Activated effector memory CD4-positive, alpha-beta T cell treated with anti-CD3 and anti-CD28 coated beads, Interleukin-2, amount 50 U/mL, for 16 hours (primary cell): ENCODE measurements around the gene BABAM2.
A peak's percentile ranks its signal among the peaks of the same experiment; 100 is the strongest.
"Not testable (repeated sequence)": the region's sequence is repeated elsewhere in the genome, so short reads cannot be mapped to it uniquely, and the experiment has no call there.

Experiments
- DNase-seq: peaks from one replicate; pipeline ENCODE4 v3.0.0-alpha.2; 2020

BABAM2 gene

DNA sequence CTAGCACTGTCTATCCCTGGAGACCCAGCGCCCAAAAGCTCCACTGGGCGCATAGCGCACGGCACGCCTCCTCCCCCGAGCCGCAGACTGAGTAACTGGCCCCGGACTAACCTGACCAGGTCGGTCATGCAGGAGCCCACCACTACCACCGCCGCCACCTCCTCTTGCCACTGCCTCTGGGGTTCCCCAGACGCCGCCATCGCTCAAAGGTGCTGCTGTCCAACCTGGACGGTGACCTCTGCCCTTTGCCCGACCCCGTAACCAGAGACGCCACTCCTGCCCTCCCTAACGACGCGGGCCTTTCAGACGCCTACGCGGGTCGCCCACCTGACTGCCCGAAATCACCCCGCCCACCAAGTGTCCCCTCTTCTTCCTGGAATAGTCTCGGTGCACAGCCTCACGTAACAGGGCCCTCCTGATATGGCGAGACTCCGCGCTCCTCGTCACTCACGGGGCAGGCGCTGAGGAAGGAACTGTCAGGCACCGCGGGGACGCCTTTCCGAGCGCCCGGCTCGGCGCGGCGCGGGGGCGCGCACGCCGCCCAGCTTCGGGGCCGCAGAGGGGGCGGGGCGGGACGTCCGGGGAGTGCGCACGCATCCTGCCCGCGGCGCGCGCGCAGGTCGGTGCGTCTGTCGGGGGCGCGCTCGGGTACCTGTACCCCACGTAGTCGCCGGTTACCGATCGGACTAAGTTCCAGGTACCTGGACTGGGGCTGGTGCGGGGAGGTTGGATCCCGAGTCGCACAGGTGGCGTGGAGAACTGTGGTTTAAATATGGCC lies at the start of gene BABAM2, which contains the start of gene RBKS:
TSS of gene BABAM2 (plus strand) at position 584 of the 778 bp plus-strand sequence. CDS start 3,828 bp downstream, outside the sequence.
TSS of gene RBKS (minus strand) at position 242 of the 778 bp plus-strand sequence. CDS start at position 200, 42 bp downstream.
- peak; percentile 96 for DNase-seq

DNA sequence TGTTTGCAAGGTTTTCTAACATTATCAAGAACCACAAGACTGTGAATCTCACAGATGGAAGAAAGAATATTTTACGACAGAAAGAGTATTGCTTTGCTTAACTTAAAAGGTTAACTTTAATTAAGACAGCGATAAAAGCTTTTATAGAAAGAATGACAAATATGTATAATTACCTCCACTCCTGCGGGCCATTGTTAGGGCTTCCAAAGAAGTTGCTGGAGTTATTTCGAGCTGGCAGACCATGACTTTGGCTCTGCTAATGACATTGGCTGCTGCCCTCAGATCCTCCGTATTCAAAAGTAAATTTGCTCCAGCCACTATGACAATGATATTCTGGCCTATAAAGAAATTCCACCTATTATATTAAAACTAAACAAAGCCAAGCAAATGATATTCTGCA lies 47.6 kb upstream of the BABAM2 start:
- no peak for DNase-seq

DNA sequence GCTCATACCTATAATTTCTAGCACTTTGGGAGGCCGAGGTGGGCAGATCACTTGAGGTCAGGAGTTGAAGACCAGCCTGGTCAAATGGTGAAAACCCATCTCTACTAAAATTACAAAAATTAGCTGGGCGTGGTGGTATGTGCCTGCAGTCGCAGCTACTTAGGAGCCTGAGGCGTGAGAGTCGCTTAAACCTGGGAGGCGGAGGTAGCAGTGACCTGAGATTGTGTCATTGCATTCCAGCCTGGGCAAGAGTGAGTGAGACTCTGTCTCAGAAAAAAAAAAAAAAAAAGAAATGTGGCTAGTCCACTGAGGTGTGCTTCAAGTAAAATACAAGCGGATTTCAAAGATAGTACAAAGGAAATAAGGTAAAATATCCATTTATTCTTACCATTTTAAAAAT lies 46.5 kb upstream of the BABAM2 start:
- DNase-seq, result no peak

DNA sequence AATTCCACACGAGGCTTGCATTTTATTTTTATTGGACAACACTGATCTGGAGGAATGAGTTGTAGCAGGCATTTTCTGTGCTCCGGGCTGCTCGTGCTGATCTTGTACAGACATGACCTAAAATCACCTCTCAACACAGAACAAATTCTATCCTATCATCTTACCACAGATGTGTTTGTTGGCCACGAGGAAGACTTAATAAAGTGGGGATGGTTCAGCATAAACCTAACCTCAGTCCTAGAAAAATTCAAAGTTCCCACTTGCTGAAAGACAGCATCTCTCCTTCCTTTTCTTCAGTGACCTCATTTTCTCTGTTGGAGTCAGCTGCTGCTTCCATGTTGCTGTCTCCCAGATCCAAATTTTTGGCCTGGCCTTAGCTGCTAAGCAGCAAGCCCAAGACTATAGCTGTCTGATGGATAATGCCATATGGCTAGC lies 45.7 kb upstream of the BABAM2 start:
- no peak for DNase-seq

DNA sequence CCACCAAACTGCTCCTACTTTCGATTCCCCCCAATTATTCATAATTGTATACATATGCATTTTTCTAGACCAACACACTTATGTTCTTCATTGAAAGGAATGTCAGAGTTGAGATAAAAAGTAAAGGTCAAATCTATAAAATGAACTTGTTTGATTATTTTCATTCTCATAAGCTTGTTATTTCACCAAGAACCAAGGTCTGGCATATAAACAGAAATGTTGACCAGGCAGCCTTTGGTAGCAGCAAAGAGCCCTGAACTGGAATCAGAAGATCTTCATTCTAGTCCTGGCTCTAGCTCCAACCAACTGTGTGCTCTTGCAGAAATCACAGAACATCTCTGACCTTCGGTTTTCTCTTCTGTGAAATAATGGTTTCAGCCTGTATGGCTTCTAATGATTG lies 43.2 kb upstream of the BABAM2 start:
- DNase-seq, result no peak

DNA sequence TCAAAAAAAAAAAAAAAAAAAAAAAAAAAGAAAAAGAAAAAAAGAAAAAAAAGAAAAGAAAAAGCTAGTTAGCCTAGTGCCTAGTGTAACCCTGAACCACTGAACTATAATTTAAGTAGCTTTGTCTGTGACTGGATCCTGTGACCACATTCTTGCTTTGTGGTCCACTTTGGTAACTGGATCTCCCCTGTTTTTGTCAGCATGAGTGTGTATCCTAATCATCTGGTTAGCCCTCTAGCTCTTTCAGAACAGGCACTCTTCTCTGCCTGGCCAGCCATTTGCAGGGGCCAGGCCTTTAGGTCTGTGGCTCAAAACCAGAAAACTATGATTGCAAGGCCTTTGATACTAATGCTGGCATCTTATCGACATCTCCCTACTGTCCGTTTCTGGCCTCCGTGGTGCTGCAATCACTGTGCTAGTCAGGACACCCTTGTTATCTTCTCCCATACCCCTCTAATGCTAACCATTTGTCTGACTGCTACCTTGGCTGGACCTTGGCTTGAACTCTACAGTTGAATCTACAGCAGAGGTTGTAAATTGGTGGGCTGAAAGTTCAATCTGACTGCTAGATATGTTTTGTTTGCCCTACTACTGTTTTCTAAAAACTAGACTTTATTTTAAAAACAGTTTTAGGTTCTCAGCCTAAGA lies 40.8 kb upstream of the BABAM2 start:
- DNase-seq, result no peak

DNA sequence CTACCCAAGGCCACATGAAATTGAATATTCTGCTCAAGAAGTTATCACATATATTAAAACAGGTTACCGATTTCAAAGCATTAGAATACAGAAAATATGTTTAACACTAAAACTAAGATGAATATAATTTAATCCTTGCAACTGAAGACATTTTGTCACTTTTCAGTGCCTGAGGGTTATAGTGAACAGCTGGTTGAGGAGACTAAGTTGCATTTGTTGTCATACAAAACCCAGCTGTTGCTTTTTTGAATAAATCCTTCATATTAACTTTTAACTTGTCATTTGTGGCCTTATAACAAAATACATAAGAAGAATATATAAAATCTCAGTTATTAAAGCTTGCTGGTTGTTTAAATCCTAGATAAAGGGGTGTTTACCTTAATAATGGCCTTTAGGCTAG lies 37.8 kb upstream of the BABAM2 start:
- no peak for DNase-seq

DNA sequence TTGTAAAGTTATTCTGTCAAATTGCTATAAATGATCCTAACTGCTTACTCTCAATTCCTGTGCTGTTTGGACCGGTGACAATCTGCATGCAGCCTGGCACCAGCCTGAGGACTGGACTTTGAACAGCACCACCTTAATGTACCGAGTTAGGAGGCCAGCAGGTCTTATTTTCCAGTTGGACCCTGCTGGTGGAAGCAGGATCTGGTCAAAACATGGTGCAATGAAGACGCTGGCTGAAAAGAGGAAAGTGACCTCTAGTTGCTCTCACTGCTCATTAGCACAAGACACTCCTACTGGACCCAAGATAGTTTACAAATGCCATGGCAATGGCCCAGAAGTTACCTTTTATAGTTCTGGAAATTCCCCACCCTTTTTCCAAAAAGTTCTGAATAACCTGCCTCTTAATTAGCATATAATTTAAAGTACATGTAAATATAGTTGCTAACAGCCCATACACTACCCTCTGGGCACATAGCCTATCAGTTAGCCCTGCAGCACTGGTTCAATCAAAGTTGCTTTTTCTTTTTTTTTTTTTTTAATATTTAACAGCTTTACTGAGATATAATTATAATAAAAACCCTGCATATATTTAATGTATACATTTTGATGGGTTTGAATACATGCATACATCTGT lies 36.2 kb upstream of the BABAM2 start:
- no peak for DNase-seq

DNA sequence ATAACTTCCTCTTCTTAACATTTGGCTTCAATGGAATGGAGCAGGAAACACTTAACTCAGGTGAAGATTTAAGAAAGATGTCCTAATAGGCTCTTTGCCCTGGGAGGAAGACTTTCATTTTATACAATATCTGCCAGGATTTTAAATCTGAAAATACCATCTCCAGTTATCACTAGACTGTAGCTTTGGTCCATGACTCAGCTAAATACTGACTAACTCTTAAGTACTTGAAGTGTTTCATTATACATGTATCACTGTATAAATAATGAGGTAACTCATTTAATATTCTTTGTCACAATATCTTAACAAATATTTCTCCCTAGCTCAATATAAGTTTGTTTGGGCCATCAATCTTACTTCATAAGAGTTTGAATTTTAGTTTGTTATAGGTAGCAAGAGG lies 35.1 kb upstream of the BABAM2 start:
- no peak for DNase-seq

DNA sequence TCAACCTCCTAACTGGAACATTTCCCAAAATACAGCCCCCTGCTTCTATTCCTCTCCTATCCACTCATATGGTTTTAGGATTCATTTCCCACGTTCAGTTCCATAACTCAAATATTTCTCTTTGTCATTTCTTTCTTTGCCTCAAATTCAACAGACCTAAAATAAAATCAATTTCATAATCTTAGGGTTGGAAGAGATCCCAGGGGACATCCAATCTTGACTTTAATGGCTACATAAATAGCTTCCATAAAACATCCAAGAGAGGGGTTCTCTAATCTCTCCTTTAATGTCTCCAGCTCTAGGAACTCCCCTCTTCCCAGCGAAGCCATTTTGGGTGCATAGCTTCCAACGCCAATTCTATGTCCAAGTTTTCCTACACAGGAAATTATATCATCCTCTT lies 34.1 kb upstream of the BABAM2 start:
- no peak for DNase-seq

DNA sequence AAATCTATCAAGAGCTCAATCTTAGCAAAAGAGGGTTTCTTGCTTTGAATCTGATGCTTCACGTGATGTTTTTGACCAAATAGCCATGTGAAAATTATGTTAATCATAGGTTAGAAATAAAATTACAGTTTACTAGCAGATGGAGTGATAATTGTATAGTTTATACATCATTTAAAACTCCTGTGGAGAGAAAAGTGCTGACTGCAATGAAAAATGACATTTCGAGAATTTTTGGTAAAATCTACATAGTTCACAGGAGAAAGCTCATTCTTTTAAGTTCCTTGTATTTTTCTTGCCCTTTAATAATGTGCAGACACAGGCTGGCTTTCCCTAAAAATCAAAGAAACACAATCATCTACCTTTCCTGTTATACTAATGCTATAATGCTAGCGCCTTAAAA lies 33.6 kb upstream of the BABAM2 start:
- no peak for DNase-seq

DNA sequence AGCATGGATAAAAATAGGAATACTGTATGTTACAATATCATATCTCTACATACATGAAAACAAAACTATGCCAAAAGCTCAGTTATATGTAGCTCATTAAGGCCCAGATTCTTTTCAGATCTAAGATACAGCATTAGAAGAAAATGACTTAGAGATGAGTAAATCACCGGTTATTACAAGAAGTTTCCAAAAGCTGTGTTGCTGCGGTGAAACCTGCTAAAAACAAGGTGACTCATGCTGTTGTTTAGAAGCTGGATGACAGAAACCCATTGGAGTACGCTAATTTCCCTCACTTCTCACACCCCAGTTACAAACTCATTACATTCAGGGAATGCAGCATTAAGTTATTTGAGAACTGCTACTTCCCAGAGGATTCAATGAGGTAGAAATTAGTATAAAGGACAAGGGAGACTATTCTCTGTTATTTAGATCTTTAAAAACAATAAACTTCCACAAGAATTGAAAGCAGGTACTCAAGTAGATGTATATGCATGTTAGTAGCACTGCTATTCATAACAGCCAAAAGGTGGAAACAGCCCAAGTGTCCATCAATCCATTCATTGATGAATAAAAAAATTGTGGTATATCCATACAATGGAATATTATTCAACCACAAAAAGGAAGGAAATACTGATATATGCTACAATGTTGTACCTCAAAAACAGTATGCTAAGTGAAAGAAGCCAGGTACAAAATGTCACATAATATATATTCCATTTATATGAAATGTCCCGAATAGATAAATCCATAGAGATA lies 32.9 kb upstream of the BABAM2 start:
- DNase-seq, result no peak

DNA sequence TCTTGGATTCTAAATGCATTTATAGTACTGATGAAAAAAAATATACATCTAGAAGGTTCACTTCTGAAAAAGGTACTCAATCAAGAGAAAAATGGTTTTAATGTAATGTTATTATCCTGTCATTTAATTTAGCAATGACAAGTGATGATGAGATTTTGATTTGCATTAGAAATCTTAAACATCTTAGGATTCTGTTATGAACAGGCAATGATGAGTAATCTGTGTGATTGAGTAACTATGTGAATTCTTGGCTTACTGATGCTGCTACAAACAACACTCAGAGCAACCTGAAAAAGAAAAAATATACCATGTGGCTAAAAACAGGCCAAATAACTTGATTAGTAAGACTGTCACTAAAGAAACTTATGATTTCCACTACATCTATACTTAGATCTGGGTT lies 30.4 kb upstream of the BABAM2 start:
- DNase-seq, result no peak

DNA sequence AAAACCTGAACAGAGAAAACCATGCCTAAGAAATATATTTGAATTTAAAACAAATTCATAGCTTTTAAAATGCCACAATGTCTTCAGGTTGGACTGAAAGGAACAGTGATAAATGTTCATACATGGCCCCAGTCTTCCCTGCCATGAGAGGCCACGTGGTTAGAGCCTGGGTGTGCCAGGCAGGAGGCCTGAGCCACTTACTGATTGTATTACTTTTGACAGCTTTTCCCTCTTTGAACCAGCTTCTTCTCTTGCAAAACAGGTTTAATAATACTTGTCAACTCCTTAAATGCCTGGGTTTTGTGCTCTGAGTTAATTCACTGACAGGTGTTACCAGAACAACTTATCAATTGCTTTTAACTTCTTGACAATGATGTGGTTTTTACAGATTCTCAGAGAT lies 27.4 kb upstream of the BABAM2 start:
- DNase-seq, result no peak

DNA sequence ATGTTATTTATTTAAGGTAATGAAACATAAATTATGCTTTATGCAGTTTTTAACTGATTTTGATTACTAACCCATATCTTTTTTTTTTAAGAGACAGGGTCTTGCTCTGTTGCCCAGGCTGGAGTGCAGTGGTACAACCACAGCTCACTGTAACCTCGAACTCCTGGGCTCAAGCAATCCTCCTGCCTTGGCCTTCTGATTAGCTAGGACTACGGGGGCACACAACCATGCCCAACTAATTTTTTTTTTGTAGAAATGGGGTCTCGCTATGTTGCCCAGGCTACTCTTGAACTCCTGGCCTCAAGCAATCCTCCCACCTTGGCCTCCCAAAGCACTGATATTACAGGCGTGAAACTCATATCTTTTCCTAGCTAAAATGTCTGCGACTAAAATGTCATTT lies 26.6 kb upstream of the BABAM2 start:
- DNase-seq, result not testable (repeated sequence)

DNA sequence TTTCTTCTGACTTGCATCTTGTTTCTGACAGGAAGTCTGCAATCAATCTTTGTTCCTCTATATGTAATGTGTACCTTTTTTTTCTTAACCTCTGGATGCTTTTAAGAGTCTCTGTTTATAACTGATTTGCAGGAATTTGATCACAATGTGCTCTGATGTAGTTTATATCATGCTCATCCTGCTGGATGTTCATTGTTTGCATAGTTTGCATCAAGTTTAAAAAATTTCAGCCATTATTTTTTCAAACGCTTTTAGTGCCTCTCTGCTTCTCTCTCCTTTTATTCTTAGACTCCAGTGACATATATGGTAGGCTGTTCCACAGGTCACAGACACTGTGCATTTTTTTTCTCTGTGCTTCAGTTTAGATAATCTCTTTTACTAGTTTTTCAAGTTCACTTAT lies 24.3 kb upstream of the BABAM2 start:
- DNase-seq, result no peak

DNA sequence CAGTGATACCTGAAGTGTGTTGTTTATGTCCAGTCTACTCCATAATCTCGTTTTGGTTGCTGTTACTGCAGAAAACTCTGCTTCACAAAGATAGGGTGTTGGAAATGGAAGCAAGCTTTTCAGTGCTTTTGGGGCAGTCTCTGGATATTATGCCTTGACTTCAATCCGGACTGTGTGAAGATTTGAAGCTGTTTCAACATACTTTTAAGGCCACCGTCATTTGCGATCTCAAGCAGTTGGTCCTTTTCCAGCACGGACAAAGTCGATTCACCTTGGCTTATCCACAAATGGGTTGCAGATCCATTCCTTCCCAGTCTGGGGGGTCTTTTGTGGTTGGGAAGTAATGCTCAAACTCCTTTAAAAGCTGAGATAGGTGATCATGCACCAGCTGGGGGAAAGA lies 20.8 kb upstream of the BABAM2 start:
- no peak for DNase-seq

DNA sequence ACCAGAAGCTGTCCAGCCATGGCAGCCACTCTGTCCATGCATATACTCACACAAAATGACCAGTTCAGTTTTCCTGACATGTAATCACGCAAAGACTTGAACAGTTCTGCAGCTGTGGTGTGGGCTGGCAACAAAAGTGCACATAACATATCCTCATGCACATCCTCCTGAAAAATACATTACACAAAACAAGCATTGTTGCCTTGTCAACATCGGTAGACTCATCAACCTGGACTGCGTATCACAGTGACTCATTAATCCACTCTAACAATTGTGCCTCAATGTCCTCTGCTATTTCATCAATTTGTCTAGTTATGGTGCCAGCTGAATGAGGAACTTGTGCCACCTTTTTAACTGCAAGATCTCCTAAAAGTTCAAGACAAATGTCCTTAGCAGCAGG lies 19.8 kb upstream of the BABAM2 start:
- DNase-seq, result no peak

DNA sequence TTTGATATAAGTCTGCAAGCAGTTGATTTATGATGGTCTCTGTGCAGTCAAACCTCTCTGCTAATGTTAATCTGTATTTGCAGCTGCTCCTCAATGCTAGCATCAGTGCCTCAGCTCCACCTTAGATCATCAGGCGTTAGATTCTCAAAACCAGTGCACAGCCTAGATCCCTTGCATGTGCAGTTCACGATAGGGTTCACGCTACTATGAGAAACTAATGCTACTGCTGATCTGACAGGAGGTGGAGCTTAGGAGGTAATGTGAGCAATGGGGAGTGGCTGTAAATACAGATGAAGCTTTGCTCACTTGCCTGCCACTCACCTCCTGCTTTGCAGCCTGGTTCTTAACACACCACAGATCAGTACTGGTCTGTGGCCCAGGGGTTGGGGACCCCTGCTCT lies 18.7 kb upstream of the BABAM2 start:
- DNase-seq, result no peak

DNA sequence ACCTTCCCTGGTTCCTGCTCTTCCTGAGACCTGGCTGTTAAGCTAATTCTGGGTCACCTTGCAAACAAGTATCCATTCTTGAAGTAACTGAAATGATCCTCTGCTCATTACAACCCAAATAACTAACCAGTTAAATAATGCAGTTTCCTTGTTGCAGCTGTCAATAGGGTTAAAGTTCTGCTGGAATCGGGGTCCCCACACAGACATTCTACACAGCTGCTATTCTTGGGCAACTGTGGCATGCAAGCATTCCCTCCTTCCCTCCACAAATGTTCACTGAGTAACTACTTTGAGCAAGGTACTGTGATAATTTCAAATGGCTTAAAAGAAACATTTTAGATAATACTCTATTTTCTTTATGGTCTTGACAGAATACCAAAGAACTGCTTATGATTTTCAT lies 17.4 kb upstream of the BABAM2 start:
- DNase-seq, result no peak

DNA sequence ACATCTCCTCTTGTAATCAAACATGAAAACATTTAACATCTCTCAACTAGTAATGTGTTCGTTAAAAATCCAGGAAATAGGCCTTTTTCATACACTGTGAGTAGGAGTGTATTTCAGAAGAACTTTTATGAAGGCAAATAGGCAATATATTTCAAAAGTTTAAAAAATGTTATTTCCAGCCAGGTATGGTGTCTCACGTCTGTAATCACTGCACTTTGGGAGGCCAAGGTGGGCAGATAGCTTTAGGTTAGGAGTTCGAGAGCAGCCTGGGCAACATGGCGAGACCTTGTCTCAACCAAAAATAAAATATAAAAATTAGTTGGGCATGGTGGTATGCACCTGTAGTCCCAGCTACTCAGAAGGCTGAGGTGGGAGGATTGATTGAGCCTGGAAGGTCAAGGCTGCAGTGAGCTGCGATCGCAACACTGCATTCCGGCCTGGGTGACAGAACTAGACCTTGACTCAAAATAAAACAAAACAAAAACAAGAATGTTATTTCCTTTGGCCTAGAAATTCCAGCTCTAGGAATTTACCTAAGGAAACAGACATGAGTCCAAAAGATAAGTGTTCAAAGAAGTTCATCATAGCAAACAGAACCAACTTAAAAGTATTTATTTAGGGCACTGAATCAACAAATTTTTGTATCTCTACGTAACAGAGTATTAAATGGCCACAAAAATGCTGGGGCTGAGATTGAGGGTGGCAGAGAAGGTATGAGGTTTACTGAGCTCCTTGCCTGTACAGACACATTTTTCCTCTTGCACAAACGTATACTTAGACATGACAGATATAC lies 15.2 kb upstream of the BABAM2 start:
- DNase-seq, result no peak

DNA sequence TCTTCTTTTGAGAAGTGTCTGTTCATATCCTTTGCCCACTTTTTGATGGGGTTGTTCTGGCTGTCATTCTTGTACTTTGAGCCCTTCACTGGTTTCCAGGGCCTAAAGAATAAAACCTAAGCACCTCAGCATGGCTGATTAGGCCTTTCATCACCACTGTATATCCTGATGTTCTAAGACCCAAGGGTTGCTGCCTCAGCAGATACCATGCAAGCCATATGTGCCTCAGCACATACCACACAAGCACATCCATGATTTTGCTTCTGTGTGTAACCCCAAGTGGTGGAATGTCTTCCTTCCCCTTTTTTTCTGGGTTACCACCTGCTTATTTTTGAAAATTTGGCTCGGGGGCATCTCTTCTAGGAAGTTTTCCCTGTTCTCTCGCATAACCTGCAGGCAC lies 11.7 kb upstream of the BABAM2 start:
- DNase-seq, result no peak
